Neural cell (in vitro differentiated cells): Measurements from ENCODE around the gene CCDC102A. TPM values are rescaled to one million over a fixed set of nuclear protein-coding genes. Genes with fewer than 3 reads are reported as not detected.

ENCODE experiments used
- H2AFZ ChIP-seq: fragments of 200-600, 300-800 bp; sonication (generic), shearing (Covaris generic); 2 replicates; pipeline ENCODE4 v1.6.0; 2014; ENCODE audit warnings: low read depth, mild to moderate bottlenecking, antibody characterized with exemption, low read length, moderate library complexity
- H3F3A ChIP-seq: fragments of 200-600 bp; shearing (Covaris generic); 2 replicates; pipeline ENCODE4 v1.6.1; 2016; ENCODE audit warnings: mild to moderate bottlenecking, moderate library complexity, mixed read lengths, antibody characterized with exemption, low read length; ENCODE audit not compliant: insufficient read depth, poor library complexity, severe bottlenecking
- H3K27ac ChIP-seq: fragments of 200-600, 300-800 bp; sonication (generic), shearing (Covaris generic); 2 replicates; pipeline ENCODE4 v1.5.1; 2014; ENCODE audit warnings: mild to moderate bottlenecking, low read length, moderate library complexity
- H3K27me3 ChIP-seq: fragments of 300-800, 200-600 bp; sonication (generic), shearing (Covaris generic); 2 replicates; pipeline ENCODE4 v1.6.0; 2014; ENCODE audit warnings: mild to moderate bottlenecking, low read depth, low read length, moderate library complexity; ENCODE audit not compliant: insufficient read depth
- H3K36me3 ChIP-seq: fragments of 300-800, 200-600 bp; sonication (generic), shearing (Covaris generic); 2 replicates; pipeline ENCODE4 v1.5.1; 2014; ENCODE audit warnings: mild to moderate bottlenecking, antibody characterized with exemption, low read length, moderate library complexity; ENCODE audit not compliant: insufficient read depth
- H3K4me2 ChIP-seq: fragments of 300-800, 200-600 bp; sonication (generic), shearing (Covaris generic); 2 replicates; pipeline ENCODE4 v1.6.0; 2014; ENCODE audit warnings: mild to moderate bottlenecking, low read length
- H3K4me3 ChIP-seq: fragments of 300-800, 200-600 bp; sonication (generic), shearing (Covaris generic); 2 replicates; pipeline ENCODE4 v1.5.1; 2014; ENCODE audit warnings: mild to moderate bottlenecking, low read length, moderate library complexity
- H3K79me2 ChIP-seq: fragments of 200-600 bp; shearing (Covaris generic); replicated peaks from 2 replicates; pipeline ENCODE4 v1.6.0; 2014; ENCODE audit warnings: mild to moderate bottlenecking, low read length, moderate library complexity; ENCODE audit not compliant: insufficient read depth
- H3K9ac ChIP-seq: fragments of 300-800, 200-600 bp; sonication (generic), shearing (Covaris generic); 2 replicates; pipeline ENCODE4 v1.6.1; 2016; ENCODE audit warnings: mild to moderate bottlenecking, low read length, mixed read lengths
- H3K9me2 ChIP-seq: fragments of 200-600 bp; shearing (Covaris generic); 2 replicates; pipeline ENCODE4 v1.6.1; 2016; ENCODE audit warnings: mild to moderate bottlenecking, low read length, mixed read lengths; ENCODE audit not compliant: insufficient read depth
- H3K9me3 ChIP-seq: fragments of 200-600, 300-800 bp; sonication (generic), shearing (Covaris generic); 2 replicates; pipeline ENCODE4 v1.6.1; 2016; ENCODE audit warnings: mild to moderate bottlenecking, mixed run types, low read length, moderate library complexity, mixed read lengths
- H4K20me1 ChIP-seq: fragments of 200-600 bp; shearing (Covaris generic); 2 replicates; pipeline ENCODE4 v1.6.1; 2016; ENCODE audit warnings: mild to moderate bottlenecking, mixed run types; ENCODE audit not compliant: insufficient read depth
- CTCF ChIP-seq: fragments of 450-650 bp; IDR thresholded peaks from 2 replicates; pipeline ENCODE4 v1.5.1; 2014; ENCODE audit warnings: antibody characterized with exemption, mild to moderate bottlenecking, moderate library complexity; ENCODE audit not compliant: poor library complexity, severe bottlenecking
- EP300 ChIP-seq: fragments of 450-650 bp; conservative IDR thresholded peaks from 2 replicates; pipeline ENCODE4 v1.6.1; 2014; ENCODE audit warnings: antibody characterized with exemption, mild to moderate bottlenecking, moderate library complexity; ENCODE audit not compliant: poor library complexity, severe bottlenecking
- EZH2 ChIP-seq: fragments of 200-600, 300-800 bp; shearing (Covaris generic), sonication (generic); IDR thresholded peaks from 2 replicates; pipeline ENCODE4 v1.6.1; 2014; ENCODE audit warnings: antibody characterized with exemption, low read length, borderline replicate concordance, mild to moderate bottlenecking; ENCODE audit not compliant: insufficient read depth, poor library complexity, severe bottlenecking
- MXI1 ChIP-seq: fragments of 450-650 bp; conservative IDR thresholded peaks from 2 replicates; pipeline ENCODE4 v1.6.1; 2014; ENCODE audit warnings: antibody characterized with exemption, mild to moderate bottlenecking; ENCODE audit not compliant: poor library complexity, severe bottlenecking
- POLR2AphosphoS5 ChIP-seq: IDR thresholded peaks from 2 replicates; pipeline ENCODE4 v1.6.1; 2012
- RAD21 ChIP-seq: fragments of 450-650 bp; conservative IDR thresholded peaks from 2 replicates; pipeline ENCODE4 v1.6.1; 2014; ENCODE audit warnings: antibody characterized with exemption, mild to moderate bottlenecking, moderate library complexity
- REST ChIP-seq: IDR thresholded peaks from 2 replicates; pipeline ENCODE4 v1.6.1; 2012; ENCODE audit warnings: borderline replicate concordance
- SMC3 ChIP-seq: fragments of 450-650 bp; conservative IDR thresholded peaks from 2 replicates; pipeline ENCODE4 v1.6.1; 2014; ENCODE audit warnings: antibody characterized with exemption, mild to moderate bottlenecking, moderate library complexity; ENCODE audit not compliant: poor library complexity
- TAF1 ChIP-seq: IDR thresholded peaks from 2 replicates; pipeline ENCODE4 v1.6.1; 2012; ENCODE audit warnings: low read depth
- polyA plus RNA-seq: library from polyadenylated mRNA; depleted of rRNA; stranded (reverse); fragments of >200 nt; gene quantifications from 2 replicates; pipeline ENCODE4 v1.2.3, GENCODE V29; 2014

The CCDC102A gene
- polyA plus RNA-seq, 1 donor from 2014 or later = 0.20 TPM

GRCh38 chr16:57497121-57497520 is 39.2 kb downstream of the CCDC102A start:
- H3K9ac ChIP-seq = no peak overlapping the region
- H3K36me3 ChIP-seq = no peaks in the 10 kb centered on the region
- no peaks in the 10 kb centered on the region for H3F3A ChIP-seq
- no peak for TF ChIP-seq TAF1
- TF ChIP-seq SMC3 = no peak
- TF ChIP-seq EP300 = no peak
- no peak for TF ChIP-seq EZH2
- no peak overlapping the region for H3K27ac ChIP-seq
- H3K27me3 ChIP-seq = no peaks in the 10 kb centered on the region
- no peak overlapping the region for H2AFZ ChIP-seq
- H3K9me2 ChIP-seq = no peaks in the 10 kb centered on the region
- H4K20me1 ChIP-seq = no peaks in the 10 kb centered on the region
- H3K9me3 ChIP-seq = no peaks in the 10 kb centered on the region
- H3K4me3 ChIP-seq = no peak overlapping the region
- no peak overlapping the region for H3K4me2 ChIP-seq
- H3K79me2 ChIP-seq = no peaks in the 10 kb centered on the region

GRCh38 chr16:57493767-57494166 is 42.6 kb downstream of the CCDC102A start:
- H3K9ac ChIP-seq = no peak overlapping the region
- H3F3A ChIP-seq = no peaks in the 10 kb centered on the region
- H4K20me1 ChIP-seq = no peaks in the 10 kb centered on the region
- no peaks in the 10 kb centered on the region for H3K9me3 ChIP-seq
- H3K27me3 ChIP-seq = no peaks in the 10 kb centered on the region
- TF ChIP-seq POLR2AphosphoS5 = no peak
- no peak for TF ChIP-seq MXI1
- TF ChIP-seq EZH2 = no peak
- no peak for TF ChIP-seq RAD21
- H3K79me2 ChIP-seq = no peaks in the 10 kb centered on the region
- no peak overlapping the region for H3K4me2 ChIP-seq
- H3K4me3 ChIP-seq = no peak overlapping the region
- no peaks in the 10 kb centered on the region for H3K9me2 ChIP-seq
- H2AFZ ChIP-seq = no peak overlapping the region
- H3K27ac ChIP-seq = no peak overlapping the region
- H3K36me3 ChIP-seq = no peaks in the 10 kb centered on the region

- H3K9ac ChIP-seq = no peak overlapping the region
- H3K36me3 ChIP-seq = no peaks in the 10 kb centered on the region
- no peak overlapping the region for H3K27ac ChIP-seq
- H3F3A ChIP-seq = no peaks in the 10 kb centered on the region
- H3K4me2 ChIP-seq = no peak overlapping the region
- TF ChIP-seq EP300 (no peak), REST (no peak), EZH2 (no peak), CTCF (no peak), SMC3 (no peak), MXI1 (no peak), TAF1 (no peak), POLR2AphosphoS5 (no peak), RAD21 (no peak)
- H3K79me2 ChIP-seq = no peaks in the 10 kb centered on the region
- no peaks in the 10 kb centered on the region for H3K9me3 ChIP-seq
- no peaks in the 10 kb centered on the region for H3K9me2 ChIP-seq
- H2AFZ ChIP-seq = no peak overlapping the region
- no peak overlapping the region for H3K4me3 ChIP-seq
- no peaks in the 10 kb centered on the region for H3K27me3 ChIP-seq
- H4K20me1 ChIP-seq = no peaks in the 10 kb centered on the region
These were observed 47.1 kb downstream of the CCDC102A start for GRCh38 chr16:57489229-57489628.
